ENCODE results near the gene EFTUD2. TPM values are rescaled to one million over a fixed set of nuclear protein-coding genes. Genes with fewer than 3 reads are reported as not detected.

EFTUD2 gene
- total and polyA plus RNA-seq, 7 donors = 20.6 to 93.1 (median 48.4) TPM

Small RNA genes lying within 50 kb of the gene (small RNA-seq; reads per million reads assigned to genes)
- gene CCDC103 (0 reads per million in 3 donors), gene MIR6783 (0 reads per million in 3 donors), gene RN7SL405P (0 reads per million in 3 donors)

Other genes with a start within 250 kb of the EFTUD2 start
- gene MEIOC, start 243.0 kb downstream of the EFTUD2 start, total RNA-seq = under 1 TPM in 1 of 4 donors, not detected in 3; 0.36 TPM
- gene MEIOC, start 243.0 kb downstream of the EFTUD2 start, polyA plus RNA-seq = under 1 TPM in 1 of 3 donors, not detected in 2; 0.12 TPM
- gene CCDC43, start 209.7 kb downstream of the EFTUD2 start, total RNA-seq = 10 to 100 TPM; 14.3 to 20.8 (median 15.8) TPM
- gene CCDC43, start 209.7 kb downstream of the EFTUD2 start, polyA plus RNA-seq = 10 to 100 TPM; 10.2 to 14.9 (median 14.3) TPM
- gene DBF4B, start 190.8 kb downstream of the EFTUD2 start, total RNA-seq = 1 to 10 TPM; 3.5 to 5.2 (median 4.8) TPM
- 1 to 10 TPM in 2 of 3 donors, under 1 TPM in 1; 0.60 to 7.8 (median 1.2) TPM for gene DBF4B, start 190.8 kb downstream of the EFTUD2 start, polyA plus RNA-seq
- gene ADAM11, start 140.5 kb downstream of the EFTUD2 start, total RNA-seq = 1 to 10 TPM; 1.8 to 3.3 (median 3.2) TPM
- under 1 TPM in 2 of 3 donors, not detected in 1; under 0.01 to 0.61 TPM for gene ADAM11, start 140.5 kb downstream of the EFTUD2 start, polyA plus RNA-seq
- 100 to 1,000 TPM in 1 of 4 donors, 10 to 100 TPM in 3; 68.0 to 134 (median 82.7) TPM for gene GJC1, start 69.2 kb downstream of the EFTUD2 start, total RNA-seq
- gene GJC1, start 69.2 kb downstream of the EFTUD2 start, polyA plus RNA-seq = 1 to 10 TPM in 1 of 3 donors, under 1 TPM in 2; 0.23 to 4.7 (median 0.60) TPM
- gene HIGD1B, start 51.6 kb downstream of the EFTUD2 start, total RNA-seq = 1 to 10 TPM in 2 of 4 donors, not detected in 2; 1.8 to 2.5 TPM
- 1 to 10 TPM in 1 of 3 donors, not detected in 2; 1.1 TPM for gene HIGD1B, start 51.6 kb downstream of the EFTUD2 start, polyA plus RNA-seq
- not detected for gene GFAP, start 16.1 kb upstream of the EFTUD2 start, total RNA-seq
- gene GFAP, start 16.1 kb upstream of the EFTUD2 start, polyA plus RNA-seq = 1 to 10 TPM in 2 of 3 donors, not detected in 1; 1.3 to 2.4 TPM
- 1 to 10 TPM in 1 of 4 donors, under 1 TPM in 3; under 0.01 to 1.4 (median 0.30) TPM for gene KIF18B, start 48.3 kb upstream of the EFTUD2 start, total RNA-seq
- 10 to 100 TPM in 1 of 3 donors, 1 to 10 TPM in 1, under 1 TPM in 1; 0.60 to 10.5 (median 1.4) TPM for gene KIF18B, start 48.3 kb upstream of the EFTUD2 start, polyA plus RNA-seq
- 1 to 10 TPM in 2 of 4 donors, under 1 TPM in 2; 0.41 to 4.3 (median 1.3) TPM for gene C1QL1, start 68.9 kb upstream of the EFTUD2 start, total RNA-seq
- 1 to 10 TPM in 2 of 3 donors, not detected in 1; 1.4 to 2.0 TPM for gene C1QL1, start 68.9 kb upstream of the EFTUD2 start, polyA plus RNA-seq
- gene DCAKD, start 152.2 kb upstream of the EFTUD2 start, total RNA-seq = 10 to 100 TPM; 25.2 to 46.0 (median 31.9) TPM
- 10 to 100 TPM in 1 of 3 donors, 1 to 10 TPM in 2; 5.1 to 14.7 (median 7.8) TPM for gene DCAKD, start 152.2 kb upstream of the EFTUD2 start, polyA plus RNA-seq
- gene NMT1, start 161.9 kb upstream of the EFTUD2 start, total RNA-seq = 10 to 100 TPM; 41.0 to 59.2 (median 55.6) TPM
- 10 to 100 TPM; 13.2 to 38.4 (median 15.3) TPM for gene NMT1, start 161.9 kb upstream of the EFTUD2 start, polyA plus RNA-seq
- gene PLCD3, start 233.1 kb upstream of the EFTUD2 start, total RNA-seq = 10 to 100 TPM; 27.4 to 45.7 (median 33.9) TPM
- gene PLCD3, start 233.1 kb upstream of the EFTUD2 start, polyA plus RNA-seq = 100 to 1,000 TPM; 114 to 274 (median 137) TPM
- 10 to 100 TPM; 20.0 to 24.9 (median 21.9) TPM for gene ACBD4, start 236.2 kb upstream of the EFTUD2 start, total RNA-seq
- 10 to 100 TPM; 13.2 to 36.5 (median 20.1) TPM for gene ACBD4, start 236.2 kb upstream of the EFTUD2 start, polyA plus RNA-seq
- 10 to 100 TPM; 41.0 to 60.9 (median 49.4) TPM for gene HEXIM1, start 249.0 kb upstream of the EFTUD2 start, total RNA-seq
- 10 to 100 TPM; 21.6 to 38.8 (median 24.7) TPM for gene HEXIM1, start 249.0 kb upstream of the EFTUD2 start, polyA plus RNA-seq